ENCODE measurements around the gene CLC. TPM values are rescaled to one million over a fixed set of nuclear protein-coding genes. Genes with fewer than 3 reads are reported as not detected.

Gene CLC
- total RNA-seq, 4 donors from 2014 or later = not detected

DNA sequence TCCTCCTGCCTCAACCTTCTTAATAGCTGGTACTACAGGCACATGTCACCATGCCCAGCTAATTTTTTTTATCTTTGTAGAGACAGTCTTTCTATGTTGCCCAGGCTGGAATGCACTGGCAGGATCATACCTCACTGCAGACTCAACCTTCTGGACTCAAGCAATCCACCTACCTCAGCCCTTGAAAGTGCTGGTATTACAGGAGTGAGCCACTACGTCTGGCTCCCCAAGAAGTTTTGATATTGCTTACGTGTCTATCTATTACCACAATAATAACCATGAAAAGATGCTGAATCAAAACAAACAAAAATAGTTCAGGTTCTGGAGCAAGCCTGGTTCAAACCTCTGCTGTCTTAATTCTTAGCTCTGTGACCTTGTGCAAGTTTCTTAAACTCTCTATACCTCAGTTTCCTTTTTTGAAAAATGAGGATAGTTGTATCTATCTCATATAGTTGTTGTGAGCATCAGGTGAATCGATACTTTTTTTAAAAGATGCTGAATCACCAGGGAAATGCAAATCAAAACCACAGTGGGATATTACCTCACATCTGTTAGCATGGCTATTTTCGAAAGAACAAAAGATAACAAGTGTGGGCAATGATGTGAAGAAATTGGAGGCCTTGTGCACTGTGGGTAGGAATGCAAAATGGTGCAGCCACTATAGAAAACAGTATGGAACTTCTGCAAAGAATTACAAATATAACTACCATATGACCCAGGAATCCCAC, 21.8 kb upstream of the CLC start:
- H3K27ac ChIP-seq = no peak overlapping the region
- TF ChIP-seq POLR2A (IDR thresholded peaks at IDR 0.05) (no peak), EP300 (IDR thresholded peaks at IDR 0.05) (no peak)
- TF ChIP-seq, protein P1, sequence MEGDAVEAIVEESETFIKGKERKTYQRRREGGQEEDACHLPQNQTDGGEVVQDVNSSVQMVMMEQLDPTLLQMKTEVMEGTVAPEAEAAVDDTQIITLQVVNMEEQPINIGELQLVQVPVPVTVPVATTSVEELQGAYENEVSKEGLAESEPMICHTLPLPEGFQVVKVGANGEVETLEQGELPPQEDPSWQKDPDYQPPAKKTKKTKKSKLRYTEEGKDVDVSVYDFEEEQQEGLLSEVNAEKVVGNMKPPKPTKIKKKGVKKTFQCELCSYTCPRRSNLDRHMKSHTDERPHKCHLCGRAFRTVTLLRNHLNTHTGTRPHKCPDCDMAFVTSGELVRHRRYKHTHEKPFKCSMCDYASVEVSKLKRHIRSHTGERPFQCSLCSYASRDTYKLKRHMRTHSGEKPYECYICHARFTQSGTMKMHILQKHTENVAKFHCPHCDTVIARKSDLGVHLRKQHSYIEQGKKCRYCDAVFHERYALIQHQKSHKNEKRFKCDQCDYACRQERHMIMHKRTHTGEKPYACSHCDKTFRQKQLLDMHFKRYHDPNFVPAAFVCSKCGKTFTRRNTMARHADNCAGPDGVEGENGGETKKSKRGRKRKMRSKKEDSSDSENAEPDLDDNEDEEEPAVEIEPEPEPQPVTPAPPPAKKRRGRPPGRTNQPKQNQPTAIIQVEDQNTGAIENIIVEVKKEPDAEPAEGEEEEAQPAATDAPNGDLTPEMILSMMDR (IDR thresholded peaks at IDR 0.05) = no peak
- peaks cover 0 to 8% of the 10 kb centered on the region in 2 donors for H3K27me3 ChIP-seq
- peaks cover 0 to under 1% (median 0%) of the 10 kb centered on the region in 4 donors for H3K9me3 ChIP-seq
- WGBS, 2 donors = 71 to 78% methylated on average over 4 of the region's 4 CpGs
- no peaks in the 10 kb centered on the region for H3K4me1 ChIP-seq
- H3K4me3 ChIP-seq = no peak overlapping the region
- DNase-seq (ENCODE audit: low spot score in 2 of 2) = no peak
- H3K36me3 ChIP-seq = no peaks in the 10 kb centered on the region

DNA sequence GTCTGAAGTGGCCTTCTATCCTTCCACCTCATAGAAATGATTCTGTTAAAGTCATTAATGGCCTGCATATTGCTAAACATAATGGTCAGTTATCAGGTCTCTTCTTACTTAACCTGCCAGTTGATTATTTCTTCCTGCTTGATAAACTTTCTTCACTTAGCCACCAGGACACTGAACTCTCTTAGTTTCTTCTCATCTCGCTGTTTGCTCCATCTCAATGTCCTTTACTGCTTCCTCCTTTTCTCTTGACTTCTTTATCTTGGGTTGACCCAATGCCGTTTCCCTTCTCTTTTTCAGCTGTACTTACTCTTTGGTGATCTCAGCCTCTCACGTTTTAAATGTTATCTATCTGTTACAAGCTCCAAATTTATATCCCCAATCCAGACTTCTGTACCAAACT, 17.1 kb upstream of the CLC start:
- no peak for DNase-seq (ENCODE audit: low spot score in 2 of 2)
- Histone ChIP-seq H3K4me3 (no peak overlapping the region), H3K27me3 (peaks cover 0 to 8% of the 10 kb centered on the region in 2 donors), H3K27ac (no peak overlapping the region), H3K4me1 (no peaks in the 10 kb centered on the region), H3K9me3 (no peaks in the 10 kb centered on the region), H3K36me3 (no peaks in the 10 kb centered on the region)
- 64 to 68% methylated on average over 3 of the region's 3 CpGs for WGBS, 2 donors
- TF ChIP-seq EP300 (IDR thresholded peaks at IDR 0.05) = no peak
- TF ChIP-seq, protein P1 (IDR thresholded peaks at IDR 0.05) = no peak
- no peak for TF ChIP-seq POLR2A (IDR thresholded peaks at IDR 0.05)

DNA sequence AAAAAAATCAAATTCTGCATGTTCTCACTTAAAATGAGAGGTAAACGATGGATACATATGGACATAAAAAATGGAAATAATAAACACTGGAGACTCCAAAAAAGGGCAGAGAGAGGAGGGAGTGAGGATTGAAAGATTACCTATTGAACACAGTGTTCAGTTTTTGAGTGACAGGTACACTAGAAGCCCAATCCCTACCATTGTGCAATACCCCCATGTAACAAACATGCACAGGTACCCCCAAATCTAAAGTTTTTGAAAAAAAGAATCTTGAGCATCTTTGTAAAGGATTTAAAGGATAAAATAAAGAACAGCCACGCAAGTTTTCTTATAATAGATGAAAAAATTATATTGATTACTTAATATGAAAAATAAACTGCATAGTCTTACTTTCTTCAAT, 16.7 kb upstream of the CLC start:
- Histone ChIP-seq H3K27ac (no peak overlapping the region), H3K9me3 (no peaks in the 10 kb centered on the region), H3K4me3 (no peak overlapping the region), H3K4me1 (no peaks in the 10 kb centered on the region), H3K36me3 (no peaks in the 10 kb centered on the region), H3K27me3 (peaks cover 0 to 6% of the 10 kb centered on the region in 2 donors)
- DNase-seq (ENCODE audit: low spot score in 2 of 2) = no peak
- WGBS, 2 donors = 75 to 77% methylated on average over 2 of the region's 2 CpGs
- no peak for TF ChIP-seq POLR2A (IDR thresholded peaks at IDR 0.05)
- TF ChIP-seq, protein P1 (IDR thresholded peaks at IDR 0.05) = no peak
- TF ChIP-seq EP300 (IDR thresholded peaks at IDR 0.05) = no peak

DNA sequence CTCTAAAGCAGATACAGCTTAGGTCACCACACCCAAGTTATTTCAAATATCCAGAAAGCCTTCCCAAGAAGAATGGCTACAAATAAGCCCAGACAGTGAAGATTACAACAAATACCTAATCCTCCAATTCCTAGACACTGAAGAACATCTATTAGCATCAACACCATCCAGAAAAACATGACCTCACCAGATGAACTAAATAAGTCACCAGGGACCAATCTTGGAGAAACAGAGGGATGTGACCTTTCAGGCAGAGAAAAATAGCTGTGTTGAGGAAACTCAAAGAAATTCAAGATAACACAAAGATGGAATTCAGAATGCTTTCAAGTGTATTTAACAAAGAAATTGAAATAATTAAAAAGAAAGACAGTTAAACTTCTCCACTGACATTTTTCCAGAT, 15.0 kb upstream of the CLC start:
- Histone ChIP-seq H3K9me3 (no peaks in the 10 kb centered on the region), H3K36me3 (no peaks in the 10 kb centered on the region), H3K27me3 (no peaks in the 10 kb centered on the region), H3K4me3 (no peak overlapping the region), H3K27ac (no peak overlapping the region), H3K4me1 (no peaks in the 10 kb centered on the region)
- no peak for DNase-seq (ENCODE audit: low spot score in 2 of 2)
- TF ChIP-seq, protein P1 (IDR thresholded peaks at IDR 0.05) = no peak
- no peak for TF ChIP-seq EP300 (IDR thresholded peaks at IDR 0.05)
- TF ChIP-seq POLR2A (IDR thresholded peaks at IDR 0.05) = no peak

DNA sequence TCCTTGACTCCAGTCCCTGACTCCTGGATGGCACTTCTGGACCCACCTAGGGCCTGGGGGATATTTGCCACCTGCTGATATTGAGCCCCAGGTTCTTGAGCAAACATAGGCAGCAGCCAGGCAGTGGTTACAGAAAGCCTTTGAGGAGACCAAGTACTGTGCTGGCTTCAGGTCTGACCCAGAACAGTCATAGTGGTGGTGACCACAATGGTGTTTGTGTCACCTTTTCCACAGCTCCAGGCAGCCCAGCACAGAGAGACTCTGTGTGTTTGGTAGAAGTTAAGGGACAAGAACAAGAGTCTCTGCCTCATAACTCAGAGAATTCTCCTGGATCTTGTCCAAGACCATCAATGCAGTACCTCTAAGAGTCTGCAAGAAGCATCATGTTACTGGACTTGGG, 14.6 kb upstream of the CLC start:
- Histone ChIP-seq H3K4me3 (no peak overlapping the region), H3K9me3 (no peaks in the 10 kb centered on the region), H3K36me3 (no peaks in the 10 kb centered on the region), H3K27ac (no peak overlapping the region), H3K27me3 (no peaks in the 10 kb centered on the region), H3K4me1 (no peaks in the 10 kb centered on the region)
- TF ChIP-seq, protein P1 (IDR thresholded peaks at IDR 0.05) = no peak
- TF ChIP-seq POLR2A (IDR thresholded peaks at IDR 0.05) (no peak), EP300 (IDR thresholded peaks at IDR 0.05) (no peak)
- no peak for DNase-seq (ENCODE audit: low spot score in 2 of 2)
